Loucy (cell line): Measurements from ENCODE around the gene LMNTD2.

Experiments
- CTCF ChIP-seq: fragments of 200-600 bp; sonication (generic); conservative IDR thresholded peaks from 2 replicates; pipeline ENCODE4 v1.5.1; 2014; ENCODE audit warnings: mild to moderate bottlenecking, antibody characterized with exemption, low read length
- EZH2phosphoT487 ChIP-seq: fragments of 200-600 bp; IDR thresholded peaks from 2 replicates; pipeline ENCODE4 v1.6.1; 2018; ENCODE audit warnings: antibody characterized with exemption, mild to moderate bottlenecking, moderate library complexity, borderline replicate concordance

GRCh38 chr11:556662-557256 is 3.8 kb downstream of the LMNTD2 start:
- no peak for TF ChIP-seq CTCF
- no peak for TF ChIP-seq EZH2phosphoT487
